HG02981 (cell line): Measurements from ENCODE around the gene XPR1.

Experiments
- ATAC-seq: cut with Tn5 transposase; IDR thresholded peaks from one replicate; pipeline ENCODE4 v1.9.1; 2021; ENCODE audit warnings: mild to moderate bottlenecking, moderate library complexity; ENCODE audit not compliant: unreplicated experiment

Gene XPR1

DNA sequence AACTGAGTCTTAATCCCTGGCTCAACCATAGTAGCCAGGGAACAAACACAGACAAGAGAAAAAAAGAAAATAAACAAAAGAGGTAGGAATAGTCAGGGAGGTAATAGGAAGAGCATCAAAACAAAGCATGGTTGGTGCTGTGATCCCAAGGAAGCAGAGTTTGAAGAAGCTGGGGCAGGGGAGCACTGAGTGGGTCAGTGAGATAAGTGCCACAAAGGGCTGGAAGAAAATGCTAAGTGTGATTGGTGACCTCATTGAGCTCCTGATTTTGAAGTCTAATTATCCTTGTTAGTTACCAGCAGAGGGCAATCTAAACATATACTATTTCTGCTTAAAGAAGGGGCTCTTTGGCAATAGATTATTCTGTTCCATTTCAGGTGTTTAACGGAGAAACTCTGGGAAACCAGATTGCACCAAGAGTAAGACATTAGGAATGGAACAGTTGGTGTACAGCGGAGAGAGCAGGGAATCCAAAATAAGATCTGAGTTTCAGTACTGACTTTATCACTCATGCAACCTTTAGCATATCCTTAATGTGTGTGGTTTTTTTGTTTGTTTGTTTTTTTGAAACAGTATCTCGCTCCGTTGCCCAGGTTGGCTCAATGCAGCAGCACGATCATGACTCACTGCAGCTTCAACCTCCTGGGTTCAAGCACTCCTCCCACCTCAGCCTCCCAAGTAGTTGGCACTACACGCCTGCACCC is 250.1 kb downstream of the XPR1 start:
- no peak for ATAC-seq

GRCh38 chr1:180884588-180885300 is 252.9 kb downstream of the XPR1 start:
- no peak for ATAC-seq

DNA sequence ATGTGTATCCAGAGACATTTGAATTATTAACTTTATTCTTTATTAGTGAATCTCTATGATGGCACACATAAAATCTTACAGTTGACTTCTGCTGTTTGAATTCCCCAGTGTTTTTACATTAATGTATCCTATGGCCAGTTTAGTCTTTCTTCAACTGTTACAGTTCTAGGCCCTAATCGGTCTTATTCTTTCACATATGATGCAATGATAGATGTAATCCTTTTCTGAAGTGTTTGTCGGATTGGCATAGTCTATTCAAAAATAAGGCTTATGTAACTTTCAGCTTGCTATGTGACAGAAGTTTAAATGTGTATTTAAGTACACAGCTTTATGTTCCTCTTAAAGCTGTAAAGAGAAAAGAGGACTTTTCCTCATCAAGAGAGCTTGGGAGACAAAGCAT is 254.5 kb downstream of the XPR1 start:
- ATAC-seq: no peak

DNA sequence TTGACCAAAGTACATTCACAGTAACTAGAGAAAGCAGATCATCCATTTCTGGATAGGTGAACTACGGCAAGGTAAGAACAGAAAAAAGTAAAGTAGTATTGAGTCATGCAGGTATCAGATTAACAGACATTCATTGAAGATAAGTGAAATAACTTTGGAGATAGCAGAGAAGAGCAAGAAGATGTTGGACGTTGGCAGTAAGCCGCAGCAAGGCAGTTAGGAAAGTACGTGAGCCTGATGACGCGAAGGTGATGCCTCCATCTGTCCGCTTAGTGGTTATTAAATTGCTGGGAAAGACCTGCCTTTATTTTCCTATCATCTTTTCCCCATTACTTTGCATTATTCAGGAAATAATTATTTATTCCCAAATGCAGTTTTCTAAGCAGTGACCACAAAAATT is 256.0 kb downstream of the XPR1 start:
- ATAC-seq: no peak

DNA sequence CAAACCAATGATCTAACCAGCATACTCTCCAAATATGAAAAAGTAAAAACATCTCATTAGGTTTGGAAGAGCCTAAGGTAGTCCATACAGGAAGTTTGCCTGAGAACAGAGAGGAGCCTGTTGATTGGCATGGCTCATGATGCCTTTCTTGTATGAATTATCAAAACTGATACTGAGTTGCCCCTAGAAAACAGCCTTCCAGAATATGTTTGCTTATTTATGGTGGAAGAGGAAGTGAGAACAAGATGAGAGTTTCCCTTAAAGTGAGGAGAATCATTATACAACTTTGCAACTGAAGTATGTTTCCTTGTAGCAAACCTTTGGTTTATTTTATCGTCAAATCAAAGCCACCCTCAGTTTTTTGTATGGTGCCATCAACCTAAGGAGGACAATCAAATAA is 257.0 kb downstream of the XPR1 start:
- ATAC-seq: peak; percentile 85

GRCh38 chr1:180889325-180889724 is 257.5 kb downstream of the XPR1 start:
- no peak for ATAC-seq

DNA sequence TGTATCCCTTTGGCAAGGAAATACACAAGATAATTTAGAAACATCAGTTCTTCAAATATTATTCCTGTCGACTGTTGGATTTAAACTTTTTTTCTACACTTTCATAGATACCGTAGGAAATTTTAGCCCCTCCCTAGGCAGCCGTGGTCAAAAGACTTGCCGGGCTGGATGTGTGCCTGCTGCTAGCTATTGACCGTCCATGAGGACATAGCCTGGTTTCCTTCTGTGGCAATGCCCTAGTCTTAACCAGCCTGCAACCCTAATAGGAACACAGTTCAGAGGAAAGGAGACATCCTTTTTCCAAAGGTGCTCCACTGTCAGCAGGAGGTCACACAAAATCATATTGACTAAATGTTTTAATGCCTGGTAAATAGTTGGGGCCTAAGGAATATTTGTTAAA is 260.4 kb downstream of the XPR1 start:
- no peak for ATAC-seq

DNA sequence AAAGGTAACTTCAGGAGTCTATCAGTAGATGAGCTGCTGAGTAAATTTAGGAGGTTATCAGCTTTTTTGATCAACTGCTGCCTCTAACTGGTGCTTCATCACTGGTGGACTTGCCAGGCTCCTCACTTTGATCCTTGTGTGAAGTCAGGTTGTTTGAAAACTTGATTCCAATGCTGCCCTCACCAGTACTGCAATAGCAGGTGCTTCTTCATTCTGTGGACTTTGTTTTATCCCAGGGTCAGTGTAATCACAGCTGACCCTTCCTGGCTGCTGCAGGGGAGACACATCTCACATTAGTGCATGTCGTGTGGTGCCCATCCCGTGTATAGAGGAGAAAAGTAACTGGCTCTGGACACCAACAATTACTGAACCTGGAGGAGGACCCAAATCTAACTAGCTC is 260.9 kb downstream of the XPR1 start:
- no peak for ATAC-seq

- no peak for ATAC-seq
Measured at GRCh38 chr1:180893614-180894013, 261.8 kb downstream of the XPR1 start.

DNA sequence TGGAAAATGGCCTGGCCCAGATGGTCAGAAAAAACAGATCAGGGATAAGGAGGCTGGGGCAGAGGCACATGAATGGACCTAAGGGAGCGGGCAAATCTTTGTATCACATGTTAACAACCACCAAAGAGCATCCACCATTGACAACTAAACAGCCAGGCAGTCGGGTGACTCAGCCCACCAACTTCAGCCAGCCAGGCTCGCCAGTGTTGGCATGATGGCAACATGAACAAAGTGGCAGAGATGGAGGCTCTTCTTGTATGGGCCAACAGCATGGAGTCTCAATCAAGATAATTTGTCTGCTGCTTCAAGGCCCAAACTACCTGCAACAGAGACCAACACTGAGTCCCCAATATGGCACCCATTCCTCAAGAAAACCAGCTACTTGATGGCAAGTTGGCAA is 264.3 kb downstream of the XPR1 start:
- no peak for ATAC-seq

DNA sequence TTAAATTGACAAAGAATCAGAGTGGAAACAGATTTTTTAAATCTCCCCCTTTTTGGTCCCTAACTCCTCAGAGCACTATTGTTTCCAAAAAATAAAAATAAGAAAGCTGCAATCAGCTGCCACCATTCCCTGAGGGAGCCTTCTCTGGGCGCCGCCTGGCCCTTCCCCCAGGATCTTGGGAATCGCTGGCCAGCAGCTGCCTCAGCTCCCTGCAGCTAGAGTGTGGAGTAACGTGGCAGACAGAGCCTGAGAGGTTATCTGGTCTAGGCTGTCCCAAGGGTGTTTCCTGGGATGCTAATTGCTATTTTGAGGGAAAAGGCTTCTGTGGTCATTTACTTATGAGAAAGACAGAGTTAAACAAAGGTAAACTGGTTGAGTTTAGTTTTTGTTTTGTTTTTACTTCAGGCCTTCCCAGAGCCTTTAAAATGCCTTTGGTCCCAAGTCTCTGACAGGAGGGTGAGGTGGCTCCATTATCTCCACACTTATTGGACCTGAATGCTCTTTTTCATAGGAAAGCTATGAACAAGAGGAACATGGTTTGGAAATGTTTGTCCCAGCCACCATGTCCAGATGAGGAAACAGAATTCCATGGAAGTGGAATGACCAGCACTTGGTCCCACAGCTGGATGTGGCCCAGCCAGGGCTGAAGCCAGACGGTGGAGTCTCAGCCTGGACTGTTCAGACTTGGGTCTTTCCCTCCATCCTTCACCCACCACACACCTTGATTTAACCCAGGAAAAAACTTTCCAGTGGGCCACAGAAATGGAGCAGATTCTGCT is 266.8 kb downstream of the XPR1 start:
- ATAC-seq: no peak

DNA sequence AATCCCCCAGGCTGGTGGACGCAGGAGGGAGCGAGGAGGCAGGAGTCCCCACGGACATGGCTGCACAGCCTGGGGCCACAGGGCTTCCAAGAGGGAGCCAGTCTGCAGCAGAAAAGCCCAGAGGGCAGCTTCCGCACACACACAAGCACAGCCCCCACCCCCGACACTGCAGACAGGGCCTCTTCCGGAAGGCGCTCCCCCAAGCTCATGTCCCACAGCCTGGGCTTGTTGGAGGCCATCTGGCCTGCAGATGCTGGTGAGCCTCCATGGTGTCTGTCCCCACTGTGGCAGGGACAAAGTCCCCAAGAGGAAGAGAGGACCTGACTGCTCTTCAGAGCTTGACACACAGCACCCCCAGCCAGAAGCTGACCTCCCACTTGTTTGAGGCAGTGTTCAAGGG is 267.4 kb downstream of the XPR1 start:
- no peak for ATAC-seq

DNA sequence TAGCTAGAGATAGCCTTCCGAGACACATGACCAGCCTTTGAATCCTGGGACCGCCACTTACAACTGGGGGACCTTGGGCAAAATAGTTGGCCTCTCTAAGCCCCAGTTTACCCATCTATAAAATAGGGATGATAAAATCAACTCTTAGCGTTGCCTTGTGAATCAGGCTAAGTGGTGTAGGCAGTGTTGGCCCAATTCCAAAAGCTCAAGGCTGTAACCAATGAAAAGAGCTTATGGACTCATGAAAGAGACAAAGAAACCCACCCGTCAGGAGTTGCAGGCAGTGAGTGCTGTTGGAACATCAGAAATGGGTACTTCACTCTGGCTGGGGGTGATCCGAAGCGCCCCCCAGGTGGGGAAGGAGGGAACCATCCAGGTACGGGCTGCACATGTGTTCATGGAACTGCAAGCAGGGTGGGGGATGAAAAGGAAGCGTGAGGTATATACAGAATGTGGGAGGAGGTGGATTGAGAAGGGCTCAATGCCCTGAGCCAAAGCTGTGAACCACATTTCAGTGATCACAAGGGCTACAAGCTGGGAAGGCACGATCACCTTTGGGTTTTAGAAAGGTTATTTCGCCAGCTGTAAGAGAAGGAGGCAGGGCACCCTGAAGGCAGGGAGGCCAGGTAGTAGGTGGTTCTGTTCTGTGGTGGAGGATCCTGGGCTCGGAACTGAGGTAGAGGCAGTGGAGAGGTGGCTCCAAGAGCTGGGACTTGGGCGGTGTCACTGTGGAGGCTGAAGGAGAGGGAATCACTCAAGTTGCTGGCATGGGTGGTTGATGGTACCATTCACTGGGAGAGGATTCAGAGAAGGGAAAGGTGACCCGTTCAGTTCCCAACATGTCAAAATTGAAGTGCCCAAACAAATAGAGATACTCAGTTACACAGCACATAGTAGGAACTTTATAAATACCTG is 269.5 kb downstream of the XPR1 start:
- no peak for ATAC-seq

GRCh38 chr1:180902541-180902940 is 270.7 kb downstream of the XPR1 start:
- ATAC-seq: no peak

DNA sequence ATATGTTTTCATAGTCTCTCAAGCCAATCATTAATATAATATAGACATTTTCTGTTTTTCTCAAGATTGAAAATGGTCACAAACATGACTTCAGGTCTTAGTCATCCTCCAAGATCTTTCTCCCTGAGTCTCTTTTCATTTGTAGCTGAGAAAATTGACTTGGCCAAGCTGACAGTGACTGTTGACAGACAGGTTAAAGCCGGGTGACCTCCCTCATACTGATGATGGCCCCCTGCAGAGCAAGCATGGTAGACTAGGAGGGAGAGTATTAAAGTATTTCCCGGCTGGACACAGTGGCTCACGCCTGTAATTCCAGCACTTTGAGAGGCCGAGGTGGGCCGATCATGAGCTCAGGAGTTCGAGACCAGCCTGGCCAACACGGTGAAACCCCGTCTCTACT is 274.1 kb downstream of the XPR1 start:
- ATAC-seq: no peak

GRCh38 chr1:180906511-180906910 is 274.7 kb downstream of the XPR1 start:
- ATAC-seq: no peak

DNA sequence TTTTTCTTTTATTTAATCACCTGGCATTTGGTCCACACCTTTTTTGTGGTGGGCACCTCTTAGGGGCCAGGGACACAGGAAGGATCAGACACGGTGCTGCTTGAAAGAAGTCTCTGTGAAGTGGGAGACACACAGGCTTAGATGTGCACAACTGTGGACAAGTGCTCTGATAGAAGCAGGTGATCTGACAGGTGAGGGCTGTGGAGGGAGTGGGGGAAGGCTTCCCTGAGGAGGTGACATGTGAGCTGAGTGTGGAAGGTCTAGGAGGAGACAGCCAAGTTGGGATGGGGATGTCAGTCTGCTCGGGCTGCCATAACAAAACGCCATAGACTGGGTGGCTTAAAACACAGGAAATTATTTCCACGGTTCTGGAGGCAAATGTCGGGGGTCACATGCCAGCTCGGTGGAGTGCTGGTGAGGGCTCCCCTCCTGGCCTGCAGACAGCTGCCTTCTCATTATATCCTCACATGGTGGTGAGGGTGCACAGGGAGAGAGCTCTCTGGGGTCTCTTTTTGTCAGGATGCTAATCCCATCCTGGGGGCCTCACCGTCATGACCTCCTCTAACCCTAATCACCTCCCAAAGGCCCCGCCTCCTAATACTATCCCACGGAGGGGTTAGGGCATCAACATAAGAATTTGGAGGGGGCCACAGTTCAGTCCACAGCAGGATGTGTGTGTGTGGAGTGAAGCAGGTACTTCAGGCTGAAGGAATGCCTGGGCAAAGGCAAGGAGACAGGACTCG is 275.7 kb downstream of the XPR1 start:
- ATAC-seq: no peak

- ATAC-seq: no peak
Measured at GRCh38 chr1:180908074-180908765, 276.4 kb downstream of the XPR1 start.

GRCh38 chr1:180909005-180909414 is 277.2 kb downstream of the XPR1 start:
- peak; percentile 26 for ATAC-seq
